ENCODE results near the gene ALOXE3. TPM values are rescaled to one million over a fixed set of nuclear protein-coding genes. Genes with fewer than 3 reads are reported as not detected.

Gene ALOXE3
- polyA plus RNA-seq, 2 of the 4 experiments (the other 2 are of a cell fraction), result 0.35 to 0.40 TPM

- Histone ChIP-seq H3K4me2 (peak overlapping the region; percentile 88), H3K27ac (peak overlapping the region; percentile 82 to 86), H3K9me3 (no peaks in the 10 kb centered on the region), H3K4me3 (peak overlapping the region; percentile 58), H3K4me1 (peaks cover 22% of the 10 kb centered on the region)
- peak; percentile 86 to 94 for ATAC-seq
- ChIA-PET POLR2A (interaction anchor here (1.0 to 4.9 kb wide), 8 partner anchors 13 to 83 kb away, joined by 3 to 25 read pairs (median 4); partner anchors contain the start of genes AURKB and PER1), CTCF (interaction anchor here (0.5 to 26.5 kb wide), 31 partner anchors 10 to 451 kb away, joined by 3 to 601 read pairs (median 5); partner anchors contain the start of genes ALOXE3, BORCS6, HES7 and PER1)
- under 1% methylated on average over 39 of the region's 46 CpGs for WGBS (ENCODE audit: missing lambda C conversion rate)
- FAIRE-seq, result peak; percentile 98
- DNase-seq (ENCODE audit: low read depth in 1 of 2, low spot score in 1 of 2), result peak; percentile 93 to 99
- TF ChIP-seq RAD21 (conservative IDR thresholded peaks at IDR 0.05 in 1 of 2, IDR thresholded peaks at IDR 0.05 in 1 of 2) (peak; percentile 90 to 93), HMGXB4 (CRISPR knock-in tag; IDR thresholded peaks at IDR 0.05; ENCODE audit: borderline replicate concordance) (peak; percentile 94; the same call in 1 of the 2 replicates), NR3C1 (IDR thresholded peaks at IDR 0.05) (no peak), TP53 (CRISPR knock-in tag; IDR thresholded peaks at IDR 0.05) (peak; percentile 89; the same call in 1 of the 2 replicates), MAFK (IDR thresholded peaks at IDR 0.05; ENCODE audit: partially characterized antibody) (no peak), PBX3 (IDR thresholded peaks at IDR 0.05) (0 out of 2 replicates have a peak, but pooled peaks have one; percentile 22), FOSB (CRISPR knock-in tag; IDR thresholded peaks at IDR 0.05) (no peak), RFX5 (IDR thresholded peaks at IDR 0.05) (no peak; the same call in 1 of the 2 replicates), HOXB5 (CRISPR knock-in tag; IDR thresholded peaks at IDR 0.05) (no peak), MAX (IDR thresholded peaks at IDR 0.05) (peak; percentile 90), RNF2 (IDR thresholded peaks at IDR 0.05; ENCODE audit: borderline replicate concordance, low read depth) (no peak), PHF8 (IDR thresholded peaks at IDR 0.05; ENCODE audit: borderline replicate concordance, low read depth) (peak; percentile 59; the same call in 1 of the 2 replicates), ZSCAN20 (CRISPR knock-in tag; IDR thresholded peaks at IDR 0.05) (no peak), NFE2L2 (conservative IDR thresholded peaks at IDR 0.05; ENCODE audit: low read length) (no peak), SMC3 (IDR thresholded peaks at IDR 0.05) (peak; percentile 95), REST (IDR thresholded peaks at IDR 0.05) (peak; percentile 83), RARB (CRISPR knock-in tag; IDR thresholded peaks at IDR 0.05) (0 out of 2 replicates have a peak, but pooled peaks have one; percentile 22), HDAC2 (IDR thresholded peaks at IDR 0.05) (no peak), USF2 (IDR thresholded peaks at IDR 0.05) (0 out of 2 replicates have a peak, but pooled peaks have one; percentile 15), NPAS2 (CRISPR knock-in tag; IDR thresholded peaks at IDR 0.05; ENCODE audit: borderline replicate concordance) (peak; percentile 46; the same call in 1 of the 2 replicates), CTCF (IDR thresholded peaks at IDR 0.05) (peak; percentile 98), GATA3 (IDR thresholded peaks at IDR 0.05; ENCODE audit: borderline replicate concordance) (peak; percentile 19; the same call in 1 of the 2 replicates), FOXS1 (CRISPR knock-in tag; IDR thresholded peaks at IDR 0.05) (0 out of 2 replicates have a peak, but pooled peaks have one; percentile 22), CEBPB (IDR thresholded peaks at IDR 0.05) (no peak; a peak in 1 of 4 replicates), HOXA7 (CRISPR knock-in tag; IDR thresholded peaks at IDR 0.05) (no peak), EHF (CRISPR knock-in tag; IDR thresholded peaks at IDR 0.05) (no peak), ELK1 (IDR thresholded peaks at IDR 0.05; ENCODE audit: low read depth, low read length) (no peak), POLR2A (IDR thresholded peaks at IDR 0.05; ENCODE audit: low read length) (peak; percentile 47; the same call in 1 of the 2 replicates), CBX8 (IDR thresholded peaks at IDR 0.05) (no peak)
Measured at GRCh38 chr17:8138672-8139371, 20.5 kb upstream of the ALOXE3 start.

All from A549 (cell line).